ENCODE data around the gene CYP27B1. TPM values are rescaled to one million over a fixed set of nuclear protein-coding genes. Genes with fewer than 3 reads are reported as not detected.

Gene CYP27B1
- total and polyA plus RNA-seq, 2 experiments from 2014 or later, result 0.33 to 1.3 TPM

DNA sequence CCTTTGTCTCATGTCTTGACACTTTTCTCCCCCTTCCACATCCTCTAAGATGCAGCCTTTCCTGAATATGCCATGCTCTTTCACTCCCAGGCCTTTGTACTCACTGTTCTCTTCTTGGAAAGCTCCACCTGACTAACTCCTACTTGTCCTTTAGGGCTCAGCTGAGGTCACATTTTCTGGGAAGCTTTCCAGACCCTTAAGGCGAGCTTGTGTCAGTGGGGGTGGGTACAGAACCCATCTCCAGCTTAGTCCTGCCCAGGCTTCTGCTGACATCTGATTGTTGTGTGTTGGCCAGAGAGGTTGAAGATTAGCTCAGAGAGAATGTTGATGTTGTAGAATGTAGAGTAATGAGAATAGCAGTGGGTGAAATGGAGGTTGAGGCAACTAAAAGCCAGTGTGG, 12.9 kb upstream of the CYP27B1 start:
- Histone ChIP-seq H3K4me1 (ENCODE audit: low read depth) (peaks cover 6% of the 10 kb centered on the region), H3K9me3 (ENCODE audit: low read depth) (no peaks in the 10 kb centered on the region), H3K36me3 (no peaks in the 10 kb centered on the region), H3K4me3 (no peak overlapping the region), H3K27ac (no peak overlapping the region), H3K27me3 (no peaks in the 10 kb centered on the region)
- no peak for DNase-seq (ENCODE audit: low read depth in 1 of 2, low spot score in 1 of 2)
- TF ChIP-seq, protein P1, sequence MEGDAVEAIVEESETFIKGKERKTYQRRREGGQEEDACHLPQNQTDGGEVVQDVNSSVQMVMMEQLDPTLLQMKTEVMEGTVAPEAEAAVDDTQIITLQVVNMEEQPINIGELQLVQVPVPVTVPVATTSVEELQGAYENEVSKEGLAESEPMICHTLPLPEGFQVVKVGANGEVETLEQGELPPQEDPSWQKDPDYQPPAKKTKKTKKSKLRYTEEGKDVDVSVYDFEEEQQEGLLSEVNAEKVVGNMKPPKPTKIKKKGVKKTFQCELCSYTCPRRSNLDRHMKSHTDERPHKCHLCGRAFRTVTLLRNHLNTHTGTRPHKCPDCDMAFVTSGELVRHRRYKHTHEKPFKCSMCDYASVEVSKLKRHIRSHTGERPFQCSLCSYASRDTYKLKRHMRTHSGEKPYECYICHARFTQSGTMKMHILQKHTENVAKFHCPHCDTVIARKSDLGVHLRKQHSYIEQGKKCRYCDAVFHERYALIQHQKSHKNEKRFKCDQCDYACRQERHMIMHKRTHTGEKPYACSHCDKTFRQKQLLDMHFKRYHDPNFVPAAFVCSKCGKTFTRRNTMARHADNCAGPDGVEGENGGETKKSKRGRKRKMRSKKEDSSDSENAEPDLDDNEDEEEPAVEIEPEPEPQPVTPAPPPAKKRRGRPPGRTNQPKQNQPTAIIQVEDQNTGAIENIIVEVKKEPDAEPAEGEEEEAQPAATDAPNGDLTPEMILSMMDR (IDR thresholded peaks at IDR 0.05; ENCODE audit: low read depth, low read length), result no peak

DNA sequence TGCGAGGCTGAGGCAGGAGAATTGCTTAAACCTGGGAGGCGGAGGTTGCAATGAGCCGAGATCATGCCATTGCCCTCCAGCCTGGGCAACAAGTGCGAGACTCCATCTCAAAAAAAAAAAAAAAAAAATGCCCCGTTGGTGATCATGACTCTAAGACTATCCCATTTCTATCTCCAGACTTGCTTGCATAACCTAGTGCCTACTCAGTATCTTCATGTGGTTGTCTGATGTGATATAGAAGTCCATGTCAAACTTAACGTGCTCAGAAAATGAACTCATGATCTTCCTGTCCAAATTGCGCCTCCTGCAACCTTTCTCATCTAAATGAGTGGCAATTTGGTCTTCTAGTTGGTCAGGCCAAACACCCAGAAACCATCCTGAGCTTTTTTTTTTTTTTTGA, 11.0 kb upstream of the CYP27B1 start:
- Histone ChIP-seq H3K27ac (no peak overlapping the region), H3K36me3 (no peaks in the 10 kb centered on the region), H3K4me1 (ENCODE audit: low read depth) (no peaks in the 10 kb centered on the region), H3K9me3 (ENCODE audit: low read depth) (no peaks in the 10 kb centered on the region), H3K4me3 (no peak overlapping the region), H3K27me3 (no peaks in the 10 kb centered on the region)
- no peak for DNase-seq (ENCODE audit: low read depth in 1 of 2, low spot score in 1 of 2)
- TF ChIP-seq, protein P1 (IDR thresholded peaks at IDR 0.05; ENCODE audit: low read depth, low read length), result no peak

DNA sequence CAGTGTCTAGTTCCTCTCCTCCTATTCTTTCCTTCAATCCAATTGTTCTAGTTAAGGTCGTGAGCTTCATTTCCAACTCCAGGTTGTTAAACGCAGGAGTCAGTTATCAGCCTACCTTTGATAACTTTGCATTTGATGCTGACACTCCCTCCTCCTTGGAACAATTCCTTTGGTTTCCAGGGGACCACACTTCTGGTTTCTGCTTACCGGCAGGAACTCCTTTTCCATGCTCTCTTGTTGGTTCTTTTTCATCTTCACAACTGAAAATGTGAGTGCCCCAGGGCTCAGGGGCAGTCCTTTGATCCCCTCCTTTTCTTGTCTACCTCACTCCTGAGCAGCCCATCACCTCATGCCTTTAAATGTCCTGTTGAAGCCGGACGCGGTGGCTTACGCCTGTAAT, 10.5 kb upstream of the CYP27B1 start:
- TF ChIP-seq, protein P1 (IDR thresholded peaks at IDR 0.05; ENCODE audit: low read depth, low read length), result no peak
- Histone ChIP-seq H3K4me3 (no peak overlapping the region), H3K36me3 (no peaks in the 10 kb centered on the region), H3K27ac (no peak overlapping the region), H3K4me1 (ENCODE audit: low read depth) (no peaks in the 10 kb centered on the region), H3K9me3 (ENCODE audit: low read depth) (no peaks in the 10 kb centered on the region), H3K27me3 (no peaks in the 10 kb centered on the region)
- DNase-seq (ENCODE audit: low read depth in 1 of 2, low spot score in 1 of 2), result no peak

DNA sequence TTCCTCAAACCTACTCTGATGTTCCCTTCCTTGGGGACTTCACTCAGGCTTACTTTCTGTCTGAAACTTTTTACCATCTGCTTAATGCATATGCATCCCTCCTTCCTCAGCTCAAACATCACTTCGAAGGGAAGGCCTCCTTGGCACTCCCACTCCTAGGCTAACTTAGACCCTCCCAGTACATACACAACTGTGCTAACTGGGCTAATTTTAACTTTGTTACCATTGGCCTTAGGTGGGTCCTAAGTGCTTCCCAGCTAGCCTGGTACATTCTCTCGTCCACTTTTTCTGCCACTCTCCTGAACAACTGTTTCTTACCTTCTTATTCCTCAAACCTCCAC, 9.3 kb upstream of the CYP27B1 start:
- Histone ChIP-seq H3K27ac (no peak overlapping the region), H3K4me1 (ENCODE audit: low read depth) (peaks cover 2% of the 10 kb centered on the region), H3K36me3 (no peaks in the 10 kb centered on the region), H3K4me3 (no peak overlapping the region), H3K27me3 (no peaks in the 10 kb centered on the region), H3K9me3 (ENCODE audit: low read depth) (no peaks in the 10 kb centered on the region)
- TF ChIP-seq, protein P1 (IDR thresholded peaks at IDR 0.05; ENCODE audit: low read depth, low read length), result no peak
- no peak for DNase-seq (ENCODE audit: low read depth in 1 of 2, low spot score in 1 of 2)

DNA sequence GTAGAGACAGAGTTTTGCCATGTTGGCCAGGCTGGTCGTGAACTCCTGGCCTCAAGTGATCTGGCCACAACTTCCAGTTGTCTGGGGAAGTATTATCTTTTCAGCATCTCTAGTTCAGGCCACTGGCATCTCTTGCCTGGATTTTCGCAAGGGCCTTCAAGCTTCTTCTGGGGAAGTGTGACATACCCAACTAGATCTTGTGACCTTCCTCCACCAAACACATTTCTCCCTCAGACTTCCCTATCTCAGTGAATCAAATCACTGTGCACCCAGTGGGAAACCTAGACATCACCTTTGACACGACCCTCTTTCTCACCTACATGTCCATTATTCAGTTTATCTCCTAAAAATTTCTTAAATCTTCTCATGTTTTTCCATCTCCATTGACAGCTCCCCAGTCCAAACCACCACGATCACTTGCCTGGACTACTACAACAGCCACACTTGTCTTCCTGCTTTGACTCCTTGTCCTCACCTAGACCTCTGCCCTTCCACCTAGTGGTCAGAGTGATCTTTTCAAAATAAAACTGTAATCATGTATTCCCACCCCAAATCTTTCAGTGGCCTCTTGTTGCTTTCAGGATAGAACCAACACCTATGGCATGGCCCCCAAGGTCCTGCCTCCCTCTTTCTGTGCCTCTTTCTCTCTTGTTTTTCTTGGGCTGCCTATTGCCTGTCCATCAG, 8.8 kb upstream of the CYP27B1 start:
- TF ChIP-seq, protein P1 (IDR thresholded peaks at IDR 0.05; ENCODE audit: low read depth, low read length), result no peak
- no peaks in the 10 kb centered on the region for H3K36me3 ChIP-seq
- no peak overlapping the region for H3K4me3 ChIP-seq
- H3K27me3 ChIP-seq, result no peaks in the 10 kb centered on the region
- peaks cover 4% of the 10 kb centered on the region for H3K4me1 ChIP-seq (ENCODE audit: low read depth)
- no peaks in the 10 kb centered on the region for H3K9me3 ChIP-seq (ENCODE audit: low read depth)
- no peak overlapping the region for H3K27ac ChIP-seq
- no peak for DNase-seq (ENCODE audit: low read depth in 1 of 2, low spot score in 1 of 2)
